ENCODE results near the gene GJA4. TPM values are rescaled to one million over a fixed set of nuclear protein-coding genes. Genes with fewer than 3 reads are reported as not detected.

GJA4 gene
- total RNA-seq, 2 experiments from 2014 or later, result not detected

- H3K4me2 ChIP-seq (ENCODE audit: low read length), result no peak overlapping the region
- no peaks in the 10 kb centered on the region for H4K20me1 ChIP-seq (ENCODE audit: insufficient read depth, low read length)
- H3K9me3 ChIP-seq (ENCODE audit: low read length), result no peaks in the 10 kb centered on the region
- no peak for TF ChIP-seq CTCF (conservative IDR thresholded peaks at IDR 0.05; ENCODE audit: low read length)
- TF ChIP-seq EZH2phosphoT487 (IDR thresholded peaks at IDR 0.05; ENCODE audit: borderline replicate concordance, low read depth, low read length), result no peak
- intact Hi-C loops (cut with micrococcal nuclease; ENCODE audit: unreplicated experiment), result no loop called here
- H3K27ac ChIP-seq (ENCODE audit: low read depth, low read length, poor library complexity, severe bottlenecking), result no peak overlapping the region
- no peak overlapping the region for H2AFZ ChIP-seq (ENCODE audit: low read length)
- no peak overlapping the region for H3K4me3 ChIP-seq (ENCODE audit: low read depth, low read length, poor library complexity, severe bottlenecking)
- H3K36me3 ChIP-seq (ENCODE audit: insufficient read depth, low read length), result no peaks in the 10 kb centered on the region
- no TSS peak for BruUV-seq (replicated peaks)
- H3K4me1 ChIP-seq (ENCODE audit: insufficient read depth, low read length, poor library complexity, severe bottlenecking), result no peaks in the 10 kb centered on the region
- H3K9me2 ChIP-seq (ENCODE audit: insufficient read depth, low read length), result no peaks in the 10 kb centered on the region
- H3K79me2 ChIP-seq (ENCODE audit: insufficient read depth, low read depth, low read length), result no peaks in the 10 kb centered on the region
- no peak for DNase-seq (ENCODE audit: low spot score)
- ChIA-PET CTCF (ENCODE audit: unreplicated experiment) (no interaction called here), POLR2A (no interaction called here)
These were observed 50.8 kb downstream of the GJA4 start for GRCh38 chr1:34843392-34844251.

GRCh38 chr1:34844252-34844634 is 51.4 kb downstream of the GJA4 start:
- Histone ChIP-seq H4K20me1 (ENCODE audit: insufficient read depth, low read length) (no peaks in the 10 kb centered on the region), H3K4me3 (ENCODE audit: low read depth, low read length, poor library complexity, severe bottlenecking) (no peak overlapping the region), H3K4me2 (ENCODE audit: low read length) (no peak overlapping the region), H3K79me2 (ENCODE audit: insufficient read depth, low read depth, low read length) (no peaks in the 10 kb centered on the region), H3K27ac (ENCODE audit: low read depth, low read length, poor library complexity, severe bottlenecking) (no peak overlapping the region), H3K36me3 (ENCODE audit: insufficient read depth, low read length) (peaks cover 6% of the 10 kb centered on the region; the same call in 1 of the 2 replicates), H3K9me2 (ENCODE audit: insufficient read depth, low read length) (no peaks in the 10 kb centered on the region), H2AFZ (ENCODE audit: low read length) (no peak overlapping the region), H3K9me3 (ENCODE audit: low read length) (no peaks in the 10 kb centered on the region), H3K4me1 (ENCODE audit: insufficient read depth, low read length, poor library complexity, severe bottlenecking) (no peaks in the 10 kb centered on the region)
- CTCF ChIA-PET (ENCODE audit: unreplicated experiment), result no interaction called here
- BruUV-seq (replicated peaks), result no TSS peak
- intact Hi-C loops (cut with micrococcal nuclease; ENCODE audit: unreplicated experiment), result no loop called here
- TF ChIP-seq EZH2phosphoT487 (IDR thresholded peaks at IDR 0.05; ENCODE audit: borderline replicate concordance, low read depth, low read length), result no peak
- no peak for TF ChIP-seq CTCF (conservative IDR thresholded peaks at IDR 0.05; ENCODE audit: low read length)
- POLR2A ChIA-PET, result no interaction called here
- no peak for DNase-seq (ENCODE audit: low spot score)

Other genes starting within 250 kb of the GJA4 start
- gene GJB5, start 38.0 kb upstream of the GJA4 start, total RNA-seq (2014; rRNA removed; shearing (Covaris generic)), result not detected in 2 replicates
- not detected in 2 replicates for gene GJB5, start 38.0 kb upstream of the GJA4 start, total RNA-seq (2022)
- not detected in 2 replicates for gene GJB4, start 33.3 kb upstream of the GJA4 start, total RNA-seq (2014; rRNA removed; shearing (Covaris generic))
- not detected in 2 replicates for gene GJB4, start 33.3 kb upstream of the GJA4 start, total RNA-seq (2022)
- not detected in 2 replicates for gene GJB3, start 11.8 kb upstream of the GJA4 start, total RNA-seq (2014; rRNA removed; shearing (Covaris generic))
- not detected in 2 replicates for gene GJB3, start 11.8 kb upstream of the GJA4 start, total RNA-seq (2022)
- 36.3 and 44.3 TPM in 2 replicates for gene SMIM12, start 66.8 kb downstream of the GJA4 start, total RNA-seq (2014; rRNA removed; shearing (Covaris generic))
- gene SMIM12, start 66.8 kb downstream of the GJA4 start, total RNA-seq (2022), result 39.2 and 41.2 TPM in 2 replicates
- 0.47 and 0.64 TPM in 2 replicates for gene DLGAP3, start 136.7 kb downstream of the GJA4 start, total RNA-seq (2014; rRNA removed; shearing (Covaris generic))
- 0.42 and 0.44 TPM in 2 replicates for gene DLGAP3, start 136.7 kb downstream of the GJA4 start, total RNA-seq (2022)
- gene TMEM35B, start 192.3 kb downstream of the GJA4 start, total RNA-seq (2014; rRNA removed; shearing (Covaris generic)), result 15.5 and 16.5 TPM in 2 replicates
- gene TMEM35B, start 192.3 kb downstream of the GJA4 start, total RNA-seq (2022), result 19.4 and 19.8 TPM in 2 replicates
- 10.9 and 11.4 TPM in 2 replicates for gene ZMYM6, start 238.9 kb downstream of the GJA4 start, total RNA-seq (2014; rRNA removed; shearing (Covaris generic))
- gene ZMYM6, start 238.9 kb downstream of the GJA4 start, total RNA-seq (2022), result 24.2 and 30.5 TPM in 2 replicates